SK-N-SH treated with all-trans-retinoic acid at 6 μM for 48 hours (cell line): ENCODE data around the gene BTAF1.

Source experiments
- ATAC-seq: fragments of 200-7000 bp; cut with Tn5 transposase; 3 replicates; pipeline ENCODE4 v1.9.1; 2020; ENCODE audit warnings: mild to moderate bottlenecking, moderate library complexity
- ARNTL ChIP-seq: fragments of 450-650 bp; formaldehyde crosslinking; IDR thresholded peaks from 2 replicates; pipeline ENCODE4 v1.5.0; 2020; ENCODE audit warnings: low read depth, mild to moderate bottlenecking, moderate library complexity, borderline replicate concordance
- BACH2 ChIP-seq: fragments of 250-450 bp; sonication (Bioruptor Pico); IDR thresholded peaks from 2 replicates; pipeline ENCODE4 v1.9.0; 2021; ENCODE audit warnings: mild to moderate bottlenecking, borderline replicate concordance
- CREB5 ChIP-seq: fragments of 250-450 bp; sonication (Bioruptor Pico); IDR thresholded peaks from 2 replicates; pipeline ENCODE4 v1.5.1; 2020; ENCODE audit warnings: low read depth, mild to moderate bottlenecking, moderate library complexity
- CSDC2 ChIP-seq: fragments of 250-450 bp; sonication (Bioruptor Pico); IDR thresholded peaks from 2 replicates; pipeline ENCODE4 v1.5.0; 2020; ENCODE audit warnings: mild to moderate bottlenecking, moderate library complexity
- CSRNP3 ChIP-seq: fragments of 250-450 bp; sonication (Bioruptor Pico); IDR thresholded peaks from 2 replicates; pipeline ENCODE4 v1.5.1; 2021; ENCODE audit warnings: mild to moderate bottlenecking, moderate library complexity
- ESRRG ChIP-seq: fragments of 250-450 bp; sonication (Bioruptor Pico); IDR thresholded peaks from 2 replicates; pipeline ENCODE4 v1.6.1; 2021; ENCODE audit warnings: mild to moderate bottlenecking
- GLIS3 ChIP-seq: fragments of 250-450 bp; sonication (Bioruptor Pico); IDR thresholded peaks from 2 replicates; pipeline ENCODE4 v1.5.0; 2020; ENCODE audit warnings: mild to moderate bottlenecking, moderate library complexity
- ISL1 ChIP-seq: fragments of 250-450 bp; sonication (Bioruptor Pico); IDR thresholded peaks from 2 replicates; pipeline ENCODE4 v2.1.2; 2022; ENCODE audit warnings: mild to moderate bottlenecking, moderate library complexity
- OSR1 ChIP-seq: fragments of 250-450 bp; sonication (Bioruptor Pico); IDR thresholded peaks from 2 replicates; pipeline ENCODE4 v1.8.0; 2022; ENCODE audit warnings: moderate library complexity, mild to moderate bottlenecking, inconsistent platforms
- PATZ1 ChIP-seq: fragments of 250-450 bp; sonication (Bioruptor Pico); IDR thresholded peaks from 2 replicates; pipeline ENCODE4 v1.8.0; 2020; ENCODE audit warnings: mild to moderate bottlenecking, moderate library complexity, borderline replicate concordance
- POU6F1 ChIP-seq: fragments of 250-450 bp; sonication (Bioruptor Pico); IDR thresholded peaks from 2 replicates; pipeline ENCODE4 v1.8.0; 2021; ENCODE audit warnings: low read depth, mild to moderate bottlenecking, moderate library complexity, borderline replicate concordance
- PPARA ChIP-seq: fragments of 250-450 bp; sonication (Bioruptor Pico); IDR thresholded peaks from 2 replicates; pipeline ENCODE4 v1.5.0; 2020; ENCODE audit warnings: mild to moderate bottlenecking, borderline replicate concordance
- SNAI2 ChIP-seq: fragments of 250-450 bp; sonication (Bioruptor Pico); IDR thresholded peaks from 2 replicates; pipeline ENCODE4 v1.5.0; 2020; ENCODE audit warnings: mild to moderate bottlenecking, moderate library complexity
- TCF4 ChIP-seq: fragments of 250-450 bp; sonication (Bioruptor Pico); IDR thresholded peaks from 2 replicates; pipeline ENCODE4 v1.8.0; 2021; ENCODE audit warnings: mild to moderate bottlenecking, moderate library complexity, borderline replicate concordance
- TOX ChIP-seq: fragments of 250-450 bp; sonication (Bioruptor Pico); IDR thresholded peaks from 2 replicates; pipeline ENCODE4 v1.8.0; 2021; ENCODE audit warnings: mild to moderate bottlenecking, moderate library complexity, borderline replicate concordance
- ZC3H10 ChIP-seq: fragments of 250-450 bp; sonication (Bioruptor Pico); IDR thresholded peaks from 2 replicates; pipeline ENCODE4 v1.5.1; 2021; ENCODE audit warnings: mild to moderate bottlenecking, moderate library complexity
- ZFP3 ChIP-seq: fragments of 250-450 bp; sonication (Bioruptor Pico); IDR thresholded peaks from 2 replicates; pipeline ENCODE4 v1.5.0; 2020; ENCODE audit warnings: mild to moderate bottlenecking, moderate library complexity
- ZFP30 ChIP-seq: fragments of 450-650 bp; formaldehyde crosslinking; IDR thresholded peaks from 2 replicates; pipeline ENCODE4 v1.5.0; 2022; ENCODE audit warnings: mild to moderate bottlenecking, moderate library complexity
- ZNF565 ChIP-seq: fragments of 450-650 bp; formaldehyde crosslinking; conservative IDR thresholded peaks from 2 replicates; pipeline ENCODE4 v1.5.0; 2020; ENCODE audit warnings: low read depth, mild to moderate bottlenecking, moderate library complexity
- ZNF70 ChIP-seq: fragments of 450-650 bp; formaldehyde crosslinking; IDR thresholded peaks from 2 replicates; pipeline ENCODE4 v1.5.0; 2020; ENCODE audit warnings: mild to moderate bottlenecking, moderate library complexity
- ZNF8 ChIP-seq: fragments of 450-650 bp; formaldehyde crosslinking; IDR thresholded peaks from 2 replicates; pipeline ENCODE4 v1.5.0; 2020; ENCODE audit warnings: mild to moderate bottlenecking, moderate library complexity

Gene BTAF1

DNA sequence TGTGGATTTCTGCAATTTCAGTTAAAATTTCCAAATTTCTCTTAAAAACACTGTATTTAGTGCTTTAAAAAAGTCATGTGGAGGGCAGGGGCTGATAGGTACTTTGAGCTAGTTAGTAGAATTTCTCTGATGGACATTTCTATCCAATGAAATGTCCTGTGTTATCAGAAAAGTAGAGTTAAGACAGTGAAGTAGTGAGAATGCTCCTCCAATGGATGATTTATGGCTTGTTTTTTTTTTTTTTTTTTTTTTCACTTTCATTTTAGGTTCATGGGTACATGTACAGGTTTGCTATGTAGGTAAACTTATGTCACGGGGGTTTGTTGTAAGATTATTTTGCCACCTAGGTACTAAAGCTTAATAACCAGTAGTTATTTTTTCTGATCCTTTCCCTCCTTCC lies 55.0 kb downstream of the BTAF1 start:
- ATAC-seq = no peak
- no peak for TF ChIP-seq ZFP3 (CRISPR knock-in tag)
- TF ChIP-seq SNAI2 = no peak
- TF ChIP-seq ISL1 = no peak

GRCh38 chr10:91980319-91980718 lies 56.7 kb downstream of the BTAF1 start:
- no peak for ATAC-seq

GRCh38 chr10:91983416-91983815 lies 59.8 kb downstream of the BTAF1 start:
- ATAC-seq = no peak
- TF ChIP-seq ESRRG (CRISPR knock-in tag) (no peak), OSR1 (CRISPR knock-in tag) (no peak), PATZ1 (no peak), ZNF565 (CRISPR knock-in tag) (no peak)

More at GRCh38 chr10:91980319-91980718, 56.7 kb downstream of the BTAF1 start:
- TF ChIP-seq GLIS3 (CRISPR knock-in tag) (no peak), CREB5 (no peak), PATZ1 (no peak), ZNF565 (CRISPR knock-in tag) (no peak), TCF4 (no peak), BACH2 (CRISPR knock-in tag) (no peak), ESRRG (CRISPR knock-in tag) (no peak), ARNTL (no peak), ZNF70 (CRISPR knock-in tag) (no peak), ISL1 (no peak)
- TF ChIP-seq, all 23 proteins: peak for 0

DNA sequence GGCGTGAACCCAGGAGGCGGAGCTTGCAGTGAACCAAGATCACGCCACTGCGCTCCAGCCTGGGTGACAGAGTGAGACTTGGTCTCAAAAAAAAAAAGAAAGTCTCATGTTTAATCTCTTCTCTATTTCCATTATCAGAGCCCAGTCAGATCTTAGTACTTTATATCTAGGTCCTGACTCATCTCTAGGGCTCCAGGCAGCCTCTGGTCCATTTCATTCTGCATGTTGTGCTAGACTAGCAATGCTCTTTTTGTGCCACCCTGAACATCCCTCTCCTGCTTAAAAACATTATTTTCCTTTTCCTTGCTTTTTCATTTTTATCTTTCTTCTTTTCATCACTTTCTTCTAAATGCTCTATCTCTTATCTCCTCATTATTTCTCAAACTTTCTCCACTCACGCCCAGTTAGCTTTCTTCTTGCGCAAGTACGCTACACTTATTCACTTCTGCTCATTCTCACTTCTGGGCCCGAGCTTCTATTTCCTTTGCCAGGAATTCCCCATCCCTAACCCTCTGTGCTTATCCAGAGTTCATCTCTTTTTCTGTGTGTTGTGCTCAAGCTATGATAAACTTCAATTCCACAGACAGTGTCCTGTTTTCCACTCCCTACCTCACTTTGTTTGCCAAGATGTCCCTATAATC lies 63.9 kb downstream of the BTAF1 start:
- ATAC-seq = no peak
- TF ChIP-seq TCF4 = no peak
- TF ChIP-seq CSRNP3 = no peak
- TF ChIP-seq CSDC2 = no peak
- TF ChIP-seq ZNF70 (CRISPR knock-in tag) = no peak
- no peak for TF ChIP-seq ZC3H10 (CRISPR knock-in tag)

- no peak for TF ChIP-seq OSR1 (CRISPR knock-in tag)
- no peak for TF ChIP-seq ARNTL
- no peak for TF ChIP-seq ZC3H10 (CRISPR knock-in tag)
- TF ChIP-seq SNAI2 = no peak
- no peak for TF ChIP-seq ZFP30 (CRISPR knock-in tag)
- no peak for TF ChIP-seq ZNF8
- TF ChIP-seq TOX (CRISPR knock-in tag) = no peak
- no peak for TF ChIP-seq CREB5
- no peak for TF ChIP-seq PPARA
- no peak for TF ChIP-seq TCF4
- TF ChIP-seq POU6F1 (CRISPR knock-in tag) = no peak
- no peak for ATAC-seq
These were observed 68.5 kb downstream of the BTAF1 start for GRCh38 chr10:91992031-91992430.
